ENCODE results near the gene TARBP1.

- TF ChIP-seq SMC3 (IDR thresholded peaks at IDR 0.05; ENCODE audit: low read depth, low read length) (no peak), CTCF (conservative IDR thresholded peaks at IDR 0.05; ENCODE audit: low read depth, low read length) (no peak), MAZ (IDR thresholded peaks at IDR 0.05; ENCODE audit: borderline replicate concordance, low read depth, low read length) (no peak), MAFK (IDR thresholded peaks at IDR 0.05; ENCODE audit: low read depth, low read length) (no peak), POLR2A (IDR thresholded peaks at IDR 0.05; ENCODE audit: low read depth, low read length) (no peak), BHLHE40 (IDR thresholded peaks at IDR 0.05; ENCODE audit: low read depth, low read length) (no peak), USF2 (IDR thresholded peaks at IDR 0.05; ENCODE audit: low read depth, low read length) (no peak), MXI1 (IDR thresholded peaks at IDR 0.05; ENCODE audit: borderline replicate concordance, low read depth, low read length) (no peak)
These were observed 1.4 kb downstream of the TARBP1 start for GRCh38 chr1:234477386-234478151.

Measured in IMR-90 (cell line).